T47D (cell line): ENCODE results near the gene PTPRT.
"Not testable (repeated sequence)": the region's sequence is repeated elsewhere in the genome, so short reads cannot be mapped to it uniquely, and the experiment has no call there.

Experiments
- DNase-seq, 2 experiments: peaks; one replicate each; pipeline versions ENCODE4 v3.0.0 to v3.0.0-alpha.2; 2011 to 2012; ENCODE audit warnings: low read depth in 1 of 2, low spot score in 1 of 2
- JUND ChIP-seq: IDR thresholded peaks from 2 replicates; pipeline ENCODE4 v1.6.1; 2012; ENCODE audit warnings: low read depth
- in situ Hi-C: cut with HindIII; loops from 2 replicates; pipeline ENCODE4 v1.10.0; 2016; ENCODE audit warnings: low sequenced_read_pairs, low pct_unique_long_range_greater_than_20kb

The PTPRT gene

DNA sequence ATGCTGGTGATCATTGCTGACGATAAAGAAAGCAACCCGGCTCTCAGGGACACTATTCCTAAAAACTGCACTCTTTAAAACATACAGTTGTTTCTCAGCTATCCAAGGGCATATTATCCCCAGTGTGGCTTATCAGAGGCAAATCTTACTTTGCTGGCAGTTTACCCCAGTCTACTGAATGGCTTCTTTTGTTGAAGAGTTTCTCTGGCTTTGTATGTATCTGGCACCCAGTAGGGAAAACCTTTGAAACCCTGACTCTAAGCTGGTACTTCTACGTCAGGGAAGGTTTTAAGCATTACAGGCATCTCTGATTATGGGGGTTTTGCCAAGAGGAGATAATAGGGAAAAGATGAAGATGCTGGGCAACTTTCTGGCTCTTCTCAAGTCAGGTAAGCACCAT is 933.9 kb downstream of the PTPRT start:
- no peak for DNase-seq
- in situ Hi-C loops = no loop called here
- no peak for TF ChIP-seq JUND

DNA sequence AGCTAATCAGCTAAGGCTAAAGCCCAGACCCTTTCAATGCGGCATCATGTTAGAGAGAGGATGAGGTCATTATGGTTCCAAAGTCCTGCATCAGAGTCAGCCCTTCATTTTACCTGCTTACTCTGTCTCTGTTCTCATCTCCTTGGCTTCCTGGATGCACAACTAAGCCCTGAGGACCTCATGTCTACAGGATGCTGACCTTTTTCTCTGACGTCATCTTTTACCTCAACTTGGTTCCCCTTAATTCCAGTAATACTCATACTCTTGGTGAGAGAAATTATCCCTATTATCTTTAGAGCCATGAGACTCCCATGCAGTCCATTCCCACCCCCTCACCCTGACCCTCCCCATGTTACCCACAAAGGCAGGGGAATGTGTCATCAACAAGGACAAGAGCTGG is 935.0 kb downstream of the PTPRT start:
- in situ Hi-C loops = no loop called here
- DNase-seq = no peak
- TF ChIP-seq JUND = no peak

DNA sequence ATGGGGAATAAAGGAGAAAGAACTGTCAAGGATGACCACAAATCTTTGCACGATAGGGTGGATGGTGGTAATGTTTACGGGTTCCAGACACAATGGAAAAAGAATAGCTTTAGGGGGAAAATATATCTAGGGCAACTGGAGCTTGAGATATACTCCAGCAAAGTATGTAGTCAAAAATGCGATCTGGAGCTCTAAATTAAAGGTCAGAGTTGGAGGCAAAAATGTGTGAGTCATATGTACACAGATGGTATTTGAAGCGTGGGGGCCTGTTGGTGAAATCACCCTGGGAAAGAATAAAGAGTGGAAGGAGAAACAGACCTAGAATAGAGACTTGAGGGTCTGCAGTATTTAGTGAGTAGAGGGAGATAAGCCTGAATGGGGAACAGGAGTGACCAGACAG is 937.6 kb downstream of the PTPRT start:
- TF ChIP-seq JUND = no peak
- in situ Hi-C loops = no loop called here
- no peak for DNase-seq

GRCh38 chr20:42218621-42219374 is 970.9 kb downstream of the PTPRT start:
- in situ Hi-C loops = no loop called here
- TF ChIP-seq JUND = no peak
- DNase-seq = no peak

DNA sequence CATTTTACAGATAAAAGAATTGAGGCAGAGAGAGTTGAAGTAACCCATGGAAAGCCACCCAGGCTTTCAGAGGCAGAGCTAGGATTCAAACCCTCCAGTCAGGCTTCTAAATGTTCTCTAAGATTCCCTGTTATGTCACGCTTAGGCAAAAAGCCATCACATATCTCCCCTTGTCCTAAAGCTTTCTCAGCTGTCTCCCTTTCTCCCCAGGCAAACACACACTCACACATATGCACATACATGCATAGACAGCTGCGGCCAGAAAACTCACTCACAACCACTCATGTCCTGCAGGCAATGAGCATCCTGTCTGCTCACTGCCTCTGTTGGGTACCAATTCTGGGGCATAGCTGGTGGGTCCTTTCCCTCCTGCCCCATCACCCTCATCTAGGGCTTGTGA is 975.6 kb downstream of the PTPRT start:
- TF ChIP-seq JUND = no peak

GRCh38 chr20:42212391-42212790 is 977.3 kb downstream of the PTPRT start:
- TF ChIP-seq JUND = no peak
- DNase-seq = no peak
- in situ Hi-C loops = no loop called here

More for the DNA sequence above, 975.6 kb downstream of the PTPRT start:
- no peak for DNase-seq
- in situ Hi-C loops = no loop called here

DNA sequence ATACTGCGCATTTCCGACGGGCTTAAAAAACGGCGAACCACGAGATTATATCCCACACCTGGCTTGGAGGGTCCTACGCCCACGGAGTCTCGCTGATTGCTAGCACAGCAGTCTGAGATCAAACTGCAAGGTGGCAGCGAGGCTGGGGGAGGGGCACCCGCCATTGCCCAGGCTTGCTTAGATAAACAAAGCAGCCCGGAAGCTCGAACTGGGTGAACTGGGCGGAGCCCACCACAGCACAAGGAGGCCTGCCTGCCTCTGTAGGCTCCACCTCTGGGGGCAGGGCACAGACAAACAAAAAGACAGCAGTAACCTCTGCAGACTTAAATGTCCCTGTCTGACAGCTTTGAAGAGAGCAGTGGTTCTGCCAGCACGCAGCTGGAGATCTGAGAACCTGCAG is 983.1 kb downstream of the PTPRT start:
- in situ Hi-C loops = not testable (repeated sequence)

DNA sequence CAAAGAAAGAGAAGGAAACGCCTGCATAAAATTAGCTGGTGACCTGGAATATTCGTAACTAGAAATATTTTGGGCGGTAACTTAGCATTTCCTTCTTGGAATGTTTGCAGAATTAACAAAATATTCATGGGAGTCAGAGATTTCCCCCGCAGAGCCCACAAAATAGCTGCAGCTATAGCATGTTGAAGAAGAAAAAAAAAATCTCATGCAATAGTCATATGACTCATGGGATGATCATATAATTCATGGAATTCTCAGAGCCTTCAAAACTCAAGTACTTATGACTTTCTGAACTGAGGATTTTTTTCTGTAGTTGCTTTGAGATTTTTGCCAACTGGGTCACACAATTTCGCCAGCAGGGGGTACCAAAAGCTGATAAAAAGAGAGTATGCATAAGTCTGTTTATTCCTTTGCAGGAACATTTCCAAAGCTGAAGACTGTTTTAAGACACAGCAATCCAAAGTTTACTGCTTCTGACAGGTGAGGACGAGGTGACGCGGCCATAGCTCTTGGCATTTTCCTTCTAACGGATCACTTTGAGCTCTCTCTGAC is 985.5 kb downstream of the PTPRT start:
- in situ Hi-C loops = no loop called here
- DNase-seq = peak in 1 of 2 experiments; percentile 14
- TF ChIP-seq JUND = no peak

More for the DNA sequence above, 983.1 kb downstream of the PTPRT start:
- DNase-seq = not testable (repeated sequence)

- no peak for DNase-seq
- TF ChIP-seq JUND = no peak
- in situ Hi-C loops = no loop called here
Measured at GRCh38 chr20:42197599-42197998, 992.1 kb downstream of the PTPRT start.

- DNase-seq = no peak
- TF ChIP-seq JUND = no peak
- in situ Hi-C loops = no loop called here
Measured at GRCh38 chr20:42193119-42193518, 996.6 kb downstream of the PTPRT start.

DNA sequence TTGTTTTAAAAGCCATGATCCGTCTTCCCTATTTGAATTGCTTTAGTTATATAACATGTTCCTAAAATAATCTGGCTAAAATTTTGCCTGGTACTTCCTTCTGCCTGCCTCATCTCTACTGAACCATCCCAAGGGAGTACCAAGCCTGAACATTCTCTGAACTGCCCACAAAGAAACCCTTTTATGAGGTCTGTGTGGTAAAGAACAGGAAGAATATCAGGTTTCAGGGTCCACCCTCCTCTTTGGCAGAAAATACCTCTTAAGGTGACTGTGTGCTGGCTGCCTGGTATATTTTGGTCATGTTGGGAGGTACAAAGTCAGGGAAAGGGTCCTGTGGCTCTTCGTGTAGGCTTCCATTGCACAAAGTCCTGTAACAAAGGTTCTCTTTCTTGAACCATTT is 997.4 kb downstream of the PTPRT start:
- DNase-seq = no peak
- in situ Hi-C loops = no loop called here

DNA sequence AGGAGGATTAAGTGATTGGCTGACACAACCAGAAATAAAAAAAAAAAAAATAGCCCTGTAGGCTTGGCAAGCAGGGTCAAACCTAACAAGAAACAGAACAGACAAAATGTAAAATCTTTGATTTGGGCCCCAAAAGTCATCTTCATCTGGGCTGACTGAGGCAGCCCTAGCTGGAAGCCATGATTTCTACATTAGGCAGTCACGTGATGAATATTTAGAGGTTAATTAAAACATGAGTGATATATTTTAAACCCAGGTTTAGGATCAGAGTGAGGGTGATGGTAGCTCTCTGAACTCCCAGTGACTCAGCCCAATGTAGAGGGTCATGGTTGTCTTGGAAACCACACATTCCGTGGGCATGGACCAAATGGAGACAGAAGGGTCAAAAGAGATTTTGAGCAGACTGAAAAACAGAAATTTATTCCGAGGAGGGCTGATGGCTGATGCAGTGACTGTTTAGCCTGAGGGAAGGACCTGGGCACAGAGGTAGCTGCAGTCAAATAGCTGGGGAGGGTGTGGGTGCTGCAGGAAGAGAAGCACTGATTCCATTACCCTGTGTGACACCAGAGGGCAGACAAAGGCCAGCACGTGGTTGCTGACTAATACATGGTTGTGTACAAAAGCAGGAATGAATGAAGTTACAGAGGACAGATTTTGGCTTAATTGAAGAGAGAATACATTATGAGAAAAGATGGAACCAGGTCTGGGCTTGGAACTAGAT is 998.4 kb downstream of the PTPRT start:
- in situ Hi-C loops = no loop called here
- TF ChIP-seq JUND = no peak
- DNase-seq = no peak

More for the DNA sequence above, 997.4 kb downstream of the PTPRT start:
- TF ChIP-seq JUND = no peak

- DNase-seq = no peak
- in situ Hi-C loops = no loop called here
- no peak for TF ChIP-seq JUND
Measured at GRCh38 chr20:42190084-42190483, 999.6 kb downstream of the PTPRT start.
